H9 (cell line): Measurements from ENCODE around the gene FRK. TPM values are rescaled to one million over a fixed set of nuclear protein-coding genes. Genes with fewer than 3 reads are reported as not detected.

Experiments used
- DNase-seq: peaks from one replicate; pipeline ENCODE4 v3.0.0-alpha.2; 2017
- H2AFZ ChIP-seq: one replicate; pipeline ENCODE4 v1.6.1; 2013; ENCODE audit warnings: mild to moderate bottlenecking, low read length, control low read depth, moderate library complexity
- H2AK5ac ChIP-seq: 2 replicates; pipeline ENCODE4 v1.6.1; 2013; ENCODE audit warnings: low read length, control low read depth, mixed read lengths; ENCODE audit not compliant: insufficient read length
- H2BK120ac ChIP-seq: one replicate; pipeline ENCODE4 v1.6.1; 2013; ENCODE audit warnings: low read depth, mild to moderate bottlenecking, low read length, control low read depth, inconsistent platforms; ENCODE audit not compliant: poor library complexity, severe bottlenecking
- H2BK12ac ChIP-seq: 2 replicates; pipeline ENCODE4 v1.6.1; 2013; ENCODE audit warnings: low read length, control low read depth, mixed read lengths, low read depth; ENCODE audit not compliant: insufficient read length
- H2BK15ac ChIP-seq: 2 replicates; pipeline ENCODE4 v1.6.1; 2013; ENCODE audit warnings: low read depth, low read length, control low read depth
- H2BK20ac ChIP-seq: one replicate; pipeline ENCODE4 v1.6.1; 2013; ENCODE audit warnings: low read depth, mild to moderate bottlenecking, low read length, control low read depth, inconsistent platforms; ENCODE audit not compliant: poor library complexity, severe bottlenecking
- H2BK5ac ChIP-seq: 2 replicates; pipeline ENCODE4 v1.6.1; 2013; ENCODE audit warnings: low read length, control low read depth, mixed read lengths; ENCODE audit not compliant: insufficient read length
- H3K14ac ChIP-seq: 2 replicates; pipeline ENCODE4 v1.6.1; 2013; ENCODE audit warnings: low read length, control low read depth; ENCODE audit not compliant: insufficient read depth
- H3K18ac ChIP-seq: 2 replicates; pipeline ENCODE4 v1.6.1; 2013; ENCODE audit warnings: low read depth, mild to moderate bottlenecking, mixed read lengths, low read length, control low read depth; ENCODE audit not compliant: insufficient read length
- H3K23ac ChIP-seq: 2 replicates; pipeline ENCODE4 v1.6.1; 2013; ENCODE audit warnings: low read length, control low read depth, mixed read lengths, low read depth; ENCODE audit not compliant: insufficient read length
- H3K23me2 ChIP-seq: 2 replicates; pipeline ENCODE4 v1.6.1; 2013; ENCODE audit warnings: low read depth, mild to moderate bottlenecking, mixed read lengths, low read length, control low read depth; ENCODE audit not compliant: insufficient read length, poor library complexity, severe bottlenecking
- H3K27ac ChIP-seq: 2 replicates; pipeline ENCODE4 v1.5.1; 2013; ENCODE audit warnings: low read length, control low read depth, mixed read lengths, low read depth; ENCODE audit not compliant: insufficient read length
- H3K27me3 ChIP-seq: 2 replicates; pipeline ENCODE4 v1.6.1; 2013; ENCODE audit warnings: low read length, control low read depth, inconsistent platforms; ENCODE audit not compliant: insufficient read depth
- H3K4ac ChIP-seq: 2 replicates; pipeline ENCODE4 v1.6.1; 2013; ENCODE audit warnings: low read depth, mild to moderate bottlenecking, control low read depth, inconsistent platforms, low read length, moderate library complexity
- H3K4me1 ChIP-seq: 2 replicates; pipeline ENCODE4 v1.6.1; 2013; ENCODE audit warnings: low read length, control low read depth, inconsistent platforms; ENCODE audit not compliant: insufficient read depth
- H3K4me2 ChIP-seq: 2 replicates; pipeline ENCODE4 v1.6.1; 2013; ENCODE audit warnings: low read length, control low read depth, mixed read lengths; ENCODE audit not compliant: insufficient read length, insufficient read depth
- H3K56ac ChIP-seq: 2 replicates; pipeline ENCODE4 v1.6.1; 2013; ENCODE audit warnings: low read depth, mild to moderate bottlenecking, mixed read lengths, low read length, control low read depth; ENCODE audit not compliant: insufficient read length
- H3K79me1 ChIP-seq: 2 replicates; pipeline ENCODE4 v1.6.1; 2013; ENCODE audit warnings: low read depth, mild to moderate bottlenecking, moderate library complexity, low read length, control low read depth, inconsistent platforms; ENCODE audit not compliant: insufficient read depth, poor library complexity, severe bottlenecking
- H3K79me2 ChIP-seq: 2 replicates; pipeline ENCODE4 v1.6.1; 2013; ENCODE audit warnings: low read length, control low read depth, inconsistent platforms; ENCODE audit not compliant: insufficient read depth
- H3K9ac ChIP-seq: 2 replicates; pipeline ENCODE4 v1.6.1; 2013; ENCODE audit warnings: low read length, control low read depth, mixed read lengths; ENCODE audit not compliant: insufficient read length; ENCODE audit errors: extremely low read depth
- H3K9me3 ChIP-seq: one replicate; pipeline ENCODE4 v1.6.1; 2013; ENCODE audit warnings: low read depth, low read length, inconsistent platforms; ENCODE audit not compliant: control insufficient read depth
- H3T11ph ChIP-seq: one replicate; pipeline ENCODE4 v1.6.1; 2013; ENCODE audit warnings: mild to moderate bottlenecking, low read length, control low read depth, inconsistent platforms
- H4K20me1 ChIP-seq: one replicate; pipeline ENCODE4 v1.6.1; 2013; ENCODE audit not compliant: control insufficient read depth, insufficient read length, insufficient read depth
- H4K5ac ChIP-seq: 2 replicates; pipeline ENCODE4 v1.6.1; 2013; ENCODE audit warnings: low read depth, mild to moderate bottlenecking, mixed read lengths, low read length, control low read depth; ENCODE audit not compliant: insufficient read length
- H4K8ac ChIP-seq: replicated peaks from 2 replicates; pipeline ENCODE4 v1.6.1; 2013; ENCODE audit warnings: low read length, control low read depth, mixed read lengths, low read depth; ENCODE audit not compliant: insufficient read length
- H4K91ac ChIP-seq: 2 replicates; pipeline ENCODE4 v1.6.1; 2013; ENCODE audit warnings: low read depth, mild to moderate bottlenecking, moderate library complexity, mixed read lengths, low read length, control low read depth; ENCODE audit not compliant: insufficient read length
- H3K27ac Mint-ChIP-seq, 3 experiments: 2 replicates in 2 of 3; 3 replicates in 1 of 3; pipeline ENCODE4 v1.8.0; 2020 to 2021; ENCODE audit warnings: mixed read lengths in 3 of 3, mild to moderate bottlenecking in 1 of 3, moderate library complexity in 1 of 3
- H3K27me3 Mint-ChIP-seq: 2 replicates; pipeline ENCODE4 v1.8.0; 2021; ENCODE audit warnings: low read depth, mild to moderate bottlenecking, moderate library complexity, mixed read lengths
- H3K36me3 Mint-ChIP-seq, 3 experiments: 2 replicates in 2 of 3; 3 replicates in 1 of 3; pipeline ENCODE4 v1.8.0; 2020 to 2021; ENCODE audit warnings: low read depth in 3 of 3, mixed read lengths in 3 of 3; ENCODE audit not compliant: insufficient read depth in 1 of 3
- H3K4me1 Mint-ChIP-seq, 2 experiments: 2 replicates each; pipeline ENCODE4 v1.8.0; 2020; ENCODE audit warnings: mixed read lengths in 2 of 2
- H3K4me3 Mint-ChIP-seq, 2 experiments: 2 replicates in 1 of 2; 3 replicates in 1 of 2; pipeline ENCODE4 v1.8.0; 2020 to 2021; ENCODE audit warnings: mild to moderate bottlenecking in 2 of 2, mixed read lengths in 2 of 2, moderate library complexity in 1 of 2
- H3K9me3 Mint-ChIP-seq, 2 experiments: 2 replicates in 1 of 2; 3 replicates in 1 of 2; pipeline ENCODE4 v1.8.0; 2020; ENCODE audit warnings: mild to moderate bottlenecking in 2 of 2, mixed read lengths in 2 of 2, moderate library complexity in 1 of 2
- CTCF ChIP-seq: fragments of 200-600 bp; sonication (generic); conservative IDR thresholded peaks from 3 replicates; pipeline ENCODE4 v1.8.0; 2021; ENCODE audit warnings: antibody characterized with exemption, mild to moderate bottlenecking
- WGBS: extraction: QIAGEN DNeasy Blood & Tissue Kit; methylation state at CpG from one replicate; pipeline ENCODE4 v1.1.7; 2013; ENCODE audit warnings: missing lambda C conversion rate, low lambda C conversion rate, mixed read lengths; ENCODE audit not compliant: insufficient read length; ENCODE audit errors: extremely low coverage; 5-methylcytosine and 5-hydroxymethylcytosine counted together
- total RNA-seq: library from RNA; stranded (reverse); gene quantifications from 2 replicates; pipeline ENCODE4 v1.2.1, GENCODE V29; 2021

Gene FRK
- total RNA-seq, 1 experiment from 2014 or later, result 0.15 TPM

GRCh38 chr6:116055513-116055912, 5.2 kb downstream of the FRK start:
- Mint-ChIP-seq H3K4me1 (0 out of 4 replicates have a peak, but pooled peaks cover 0 to under 1% of the 10 kb centered on the region in 2 experiments), H3K27me3 (no peaks in the 10 kb centered on the region), H3K9me3 (no peaks in the 10 kb centered on the region), H3K27ac (no peak overlapping the region), H3K4me3 (no peak overlapping the region), H3K36me3 (no peaks in the 10 kb centered on the region)
- H3K4ac ChIP-seq, result no peak overlapping the region
- H3K4me2 ChIP-seq, result no peak overlapping the region
- H3K18ac ChIP-seq, result no peak overlapping the region
- H4K91ac ChIP-seq, result no peak overlapping the region
- no peak overlapping the region for H3K27ac ChIP-seq
- no peak overlapping the region for H4K8ac ChIP-seq
- no peak for TF ChIP-seq CTCF
- H3K23me2 ChIP-seq, result no peaks in the 10 kb centered on the region
- no peak overlapping the region for H2BK120ac ChIP-seq
- H3K4me1 ChIP-seq, result no peaks in the 10 kb centered on the region
- H3K79me2 ChIP-seq, result no peaks in the 10 kb centered on the region
- no peaks in the 10 kb centered on the region for H3K9me3 ChIP-seq
- no peak overlapping the region for H4K5ac ChIP-seq
- no peak overlapping the region for H3K56ac ChIP-seq
- no CpG with 5 or more reads among the region's 1 CpG for WGBS
- DNase-seq, result no peak
- no peak overlapping the region for H3T11ph ChIP-seq
- H2BK20ac ChIP-seq, result no peak overlapping the region
- H2AFZ ChIP-seq, result no peak overlapping the region
- H3K9ac ChIP-seq, result no peak overlapping the region
- no peak overlapping the region for H2AK5ac ChIP-seq
- H2BK12ac ChIP-seq, result no peak overlapping the region
- H3K14ac ChIP-seq, result no peak overlapping the region
- no peaks in the 10 kb centered on the region for H3K79me1 ChIP-seq
- no peaks in the 10 kb centered on the region for H3K27me3 ChIP-seq
- H3K23ac ChIP-seq, result no peak overlapping the region
- H4K20me1 ChIP-seq, result no peaks in the 10 kb centered on the region
- no peak overlapping the region for H2BK15ac ChIP-seq
- no peak overlapping the region for H2BK5ac ChIP-seq
